ENCODE measurements around the gene BDKRB2.

DNA sequence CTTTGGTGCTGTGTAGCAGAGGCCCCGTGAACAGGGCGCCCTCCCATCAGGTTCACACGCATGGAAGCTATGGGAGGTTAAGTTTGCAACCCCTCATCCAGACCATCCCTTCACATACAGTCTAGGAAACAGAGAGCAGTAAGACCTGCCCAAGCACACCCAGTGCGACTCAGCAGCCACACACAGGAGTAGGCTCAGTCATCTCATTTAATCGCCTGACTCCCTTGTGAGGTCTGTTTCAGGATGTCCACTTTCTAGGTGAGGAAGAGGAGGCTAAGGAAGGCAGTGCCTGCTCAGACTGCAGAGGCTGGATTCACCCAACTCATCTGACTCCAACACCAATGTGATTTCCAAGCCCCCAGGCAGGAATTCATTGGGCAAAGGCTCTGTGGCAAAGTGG lies 63.3 kb downstream of the BDKRB2 start:
- TF ChIP-seq POLR2AphosphoS5 (IDR thresholded peaks at IDR 0.05) (no peak), POLR2A (IDR thresholded peaks at IDR 0.05) (no peak), EP300 (IDR thresholded peaks at IDR 0.05) (no peak)
- TF ChIP-seq, protein P1, sequence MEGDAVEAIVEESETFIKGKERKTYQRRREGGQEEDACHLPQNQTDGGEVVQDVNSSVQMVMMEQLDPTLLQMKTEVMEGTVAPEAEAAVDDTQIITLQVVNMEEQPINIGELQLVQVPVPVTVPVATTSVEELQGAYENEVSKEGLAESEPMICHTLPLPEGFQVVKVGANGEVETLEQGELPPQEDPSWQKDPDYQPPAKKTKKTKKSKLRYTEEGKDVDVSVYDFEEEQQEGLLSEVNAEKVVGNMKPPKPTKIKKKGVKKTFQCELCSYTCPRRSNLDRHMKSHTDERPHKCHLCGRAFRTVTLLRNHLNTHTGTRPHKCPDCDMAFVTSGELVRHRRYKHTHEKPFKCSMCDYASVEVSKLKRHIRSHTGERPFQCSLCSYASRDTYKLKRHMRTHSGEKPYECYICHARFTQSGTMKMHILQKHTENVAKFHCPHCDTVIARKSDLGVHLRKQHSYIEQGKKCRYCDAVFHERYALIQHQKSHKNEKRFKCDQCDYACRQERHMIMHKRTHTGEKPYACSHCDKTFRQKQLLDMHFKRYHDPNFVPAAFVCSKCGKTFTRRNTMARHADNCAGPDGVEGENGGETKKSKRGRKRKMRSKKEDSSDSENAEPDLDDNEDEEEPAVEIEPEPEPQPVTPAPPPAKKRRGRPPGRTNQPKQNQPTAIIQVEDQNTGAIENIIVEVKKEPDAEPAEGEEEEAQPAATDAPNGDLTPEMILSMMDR (IDR thresholded peaks at IDR 0.05): no peak
